Spleen (tissue), 11 donors: ENCODE results near the gene C2orf49. TPM values are rescaled to one million over a fixed set of nuclear protein-coding genes. Genes with fewer than 3 reads are reported as not detected.

Experiments used
- DNase-seq: peaks from one replicate; pipeline ENCODE4 v3.0.0-alpha.2; 2020
- H3K27ac ChIP-seq, 8 donors: fragments of 200-600 bp; sonication (generic) in 7 of 8; 1 replicate in 4 of 8; 2 replicates in 4 of 8; pipeline versions ENCODE4 v1.5.0 to v1.8.0; 2016 to 2021; ENCODE audit warnings: inconsistent platforms in 4 of 8, mild to moderate bottlenecking in 4 of 8, moderate library complexity in 1 of 8
- H3K27me3 ChIP-seq, 7 donors: fragments of 200-600 bp; sonication (generic) in 6 of 7; replicated peaks in 1 of 7; 1 replicate in 4 of 7; 2 replicates in 3 of 7; pipeline versions ENCODE4 v1.5.0 to v1.8.0; 2016 to 2021; ENCODE audit warnings: inconsistent platforms in 3 of 7, mild to moderate bottlenecking in 1 of 7
- H3K36me3 ChIP-seq, 6 donors: fragments of 200-600 bp; sonication (generic) in 5 of 6; 1 replicate in 4 of 6; 2 replicates in 2 of 6; pipeline versions ENCODE4 v1.5.0 to v1.8.0; 2016 to 2021; ENCODE audit warnings: inconsistent platforms in 2 of 6
- H3K4me1 ChIP-seq, 6 donors: fragments of 200-600 bp; sonication (generic) in 5 of 6; 1 replicate in 3 of 6; 2 replicates in 3 of 6; pipeline versions ENCODE4 v1.5.0 to v1.8.0; 2016 to 2021; ENCODE audit warnings: inconsistent platforms in 3 of 6
- H3K4me3 ChIP-seq, 8 donors: fragments of 200-600 bp; sonication (generic) in 7 of 8; 1 replicate in 4 of 8; 2 replicates in 4 of 8; pipeline versions ENCODE4 v1.5.0 to v1.8.0; 2016 to 2021; ENCODE audit warnings: inconsistent platforms in 4 of 8, mild to moderate bottlenecking in 4 of 8, moderate library complexity in 2 of 8
- H3K9me3 ChIP-seq, 8 donors: fragments of 200-600 bp; sonication (generic) in 7 of 8; 1 replicate in 4 of 8; 2 replicates in 4 of 8; pipeline versions ENCODE4 v1.5.0 to v1.8.0; 2016 to 2021; ENCODE audit warnings: inconsistent platforms in 4 of 8
- POLR2A ChIP-seq, 3 donors: fragments of 450-650 bp; IDR thresholded peaks; one replicate each; pipeline ENCODE4 v1.5.1; 2017; ENCODE audit warnings: antibody characterized with exemption in 3 of 3, mild to moderate bottlenecking in 1 of 3
- POLR2AphosphoS5 ChIP-seq, 3 donors: sonication (generic); formaldehyde crosslinking; IDR thresholded peaks; one replicate each; pipeline ENCODE4 v1.5.1; 2017; ENCODE audit warnings: antibody characterized with exemption in 3 of 3
- WGBS, 5 donors: extraction: QIAGEN DNeasy Blood & Tissue Kit in 3 of 5; methylation state at CpG; one replicate each; pipeline versions ENCODE4 v1.1.5 to v1.1.7; 2013 to 2018; 5-methylcytosine and 5-hydroxymethylcytosine counted together
- intact Hi-C: fragments of 100-400 bp; cut with DNase I; formaldehyde crosslinking; loops from one replicate; pipeline ENCODE4 v1.15.0; 2023; ENCODE audit warnings: low total_unique reads
- polyA plus RNA-seq, 3 donors: library from polyadenylated mRNA; stranded (reverse); fragments of 200-250 nt; gene quantifications; one replicate each; pipeline ENCODE4 v1.2.1, GENCODE V29; 2013
- total RNA-seq, 7 donors: library from RNA; depleted of rRNA in 3 of 7; stranded (reverse); fragments of >200 nt in 3 of 7; fragmentation: NEBNext Ultra II Directional in 4 of 7; extraction: Animal tissue kit (Norgen Biotek cat#: 25700) in 4 of 7; gene quantifications; one replicate each; pipeline versions ENCODE4 v1.1.0 to v1.2.1, GENCODE V29; 2016 to 2021
- TF ChIP-seq, protein P1 (sequence below), 11 experiments: fragments of 200-600 bp in 7 of 11; fragments of 450-650 bp in 4 of 11; sonication (generic) in 4 of 11; IDR thresholded peaks in 8 of 11; conservative IDR thresholded peaks in 3 of 11; 1 replicate in 7 of 11; 2 replicates in 4 of 11; pipeline versions ENCODE4 v1.4.0 to v1.8.0; 2016 to 2021; ENCODE audit warnings: antibody characterized with exemption in 11 of 11, inconsistent platforms in 4 of 11, mild to moderate bottlenecking in 1 of 11
- donor health status: healthy with polysubstance abuse.
- donor health status: DM: no; HTN: no; CAD: no; lungs with moderate emphysema.
- donor health status: DM: no; HTN: no; CAD: no.
- donor health status: Bipolar disorder and iron deficiency.
- donor health status: healthy.
- donor health status: DM: no; HTN: no; CAD: no.
- donor health status: DM: yes; HTN: yes; CAD: no.

The C2orf49 gene
- total and polyA plus RNA-seq, 10 donors, result 4.3 to 33.7 (median 17.2) TPM

DNA sequence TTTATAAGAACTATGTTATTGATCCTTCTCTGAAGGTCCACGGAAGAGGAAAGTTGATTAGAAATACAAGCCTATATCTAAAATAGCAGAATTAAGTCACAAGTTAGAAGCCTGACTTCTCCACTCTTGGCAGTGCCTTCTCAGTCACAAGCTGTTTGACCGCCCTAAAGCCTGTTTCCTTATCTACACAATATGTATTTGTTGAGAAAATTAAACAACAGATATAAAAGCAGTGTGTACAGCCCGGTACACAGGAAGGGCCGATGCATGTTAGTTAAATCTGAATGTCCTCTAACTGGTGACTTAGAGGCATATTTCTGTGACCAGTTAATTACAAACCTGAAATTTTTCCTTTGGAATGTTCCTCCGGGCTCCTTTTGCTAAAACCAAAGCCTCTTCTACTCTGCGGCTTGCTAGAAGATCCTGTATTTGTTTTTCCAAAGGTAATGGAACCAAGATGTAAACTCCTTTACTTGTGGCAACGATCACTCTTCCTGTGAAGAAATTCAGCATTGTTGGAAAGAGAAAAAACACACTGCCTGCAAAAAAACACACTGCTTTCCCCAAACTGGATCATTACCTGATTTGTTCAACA lies 41.2 kb upstream of the C2orf49 start:
- intact Hi-C loops, result loop anchor here (10.0 kb wide), 1 partner anchor 181 kb away; no protein-coding TSS in a partner anchor

DNA sequence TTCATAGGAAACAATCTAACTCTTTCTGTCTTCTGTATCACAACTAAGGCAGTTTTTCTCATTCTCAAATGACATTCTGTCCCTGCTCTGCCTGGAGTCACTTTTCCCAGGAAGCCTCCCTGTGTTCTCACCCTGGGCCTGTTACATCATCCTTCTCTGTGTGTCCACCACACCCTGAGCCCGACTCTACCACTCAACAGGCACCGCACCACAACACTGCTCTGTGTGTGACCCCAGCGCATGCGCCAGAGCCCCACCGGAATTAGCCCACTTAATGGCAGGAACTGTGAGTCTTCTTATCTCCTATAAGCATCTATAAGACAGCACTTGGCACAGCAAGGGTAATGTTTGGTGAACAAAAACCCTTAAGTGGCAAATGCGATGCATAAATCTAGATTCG lies 40.1 kb upstream of the C2orf49 start:
- intact Hi-C loops, result loop anchor here (10.0 kb wide), 1 partner anchor 182 kb away; no protein-coding TSS in a partner anchor
- DNase-seq, result no peak
- Histone ChIP-seq H3K36me3 (peaks cover 0 to 81% (median 47%) of the 10 kb centered on the region in 6 donors), H3K9me3 (no peaks in the 10 kb centered on the region), H3K27ac (no peak overlapping the region), H3K4me3 (no peak overlapping the region), H3K4me1 (peaks cover 0 to 10% (median 0%) of the 10 kb centered on the region in 6 donors), H3K27me3 (no peaks in the 10 kb centered on the region)
- 60 to 78% (median 73%) methylated on average over 7 of the region's 7 CpGs for WGBS, 5 donors
- TF ChIP-seq, protein P1, sequence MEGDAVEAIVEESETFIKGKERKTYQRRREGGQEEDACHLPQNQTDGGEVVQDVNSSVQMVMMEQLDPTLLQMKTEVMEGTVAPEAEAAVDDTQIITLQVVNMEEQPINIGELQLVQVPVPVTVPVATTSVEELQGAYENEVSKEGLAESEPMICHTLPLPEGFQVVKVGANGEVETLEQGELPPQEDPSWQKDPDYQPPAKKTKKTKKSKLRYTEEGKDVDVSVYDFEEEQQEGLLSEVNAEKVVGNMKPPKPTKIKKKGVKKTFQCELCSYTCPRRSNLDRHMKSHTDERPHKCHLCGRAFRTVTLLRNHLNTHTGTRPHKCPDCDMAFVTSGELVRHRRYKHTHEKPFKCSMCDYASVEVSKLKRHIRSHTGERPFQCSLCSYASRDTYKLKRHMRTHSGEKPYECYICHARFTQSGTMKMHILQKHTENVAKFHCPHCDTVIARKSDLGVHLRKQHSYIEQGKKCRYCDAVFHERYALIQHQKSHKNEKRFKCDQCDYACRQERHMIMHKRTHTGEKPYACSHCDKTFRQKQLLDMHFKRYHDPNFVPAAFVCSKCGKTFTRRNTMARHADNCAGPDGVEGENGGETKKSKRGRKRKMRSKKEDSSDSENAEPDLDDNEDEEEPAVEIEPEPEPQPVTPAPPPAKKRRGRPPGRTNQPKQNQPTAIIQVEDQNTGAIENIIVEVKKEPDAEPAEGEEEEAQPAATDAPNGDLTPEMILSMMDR (IDR thresholded peaks at IDR 0.05 in 8 of 11, conservative IDR thresholded peaks at IDR 0.05 in 3 of 11), result no peak
- TF ChIP-seq POLR2AphosphoS5 (IDR thresholded peaks at IDR 0.05) (no peak), POLR2A (IDR thresholded peaks at IDR 0.05) (no peak)

More for the DNA sequence above, 41.2 kb upstream of the C2orf49 start:
- H3K4me1 ChIP-seq, result peaks cover 0 to 6% (median 0%) of the 10 kb centered on the region in 6 donors
- DNase-seq, result no peak
- no peak overlapping the region for H3K27ac ChIP-seq
- 86 to 94% (median 93%) methylated on average over 7 of the region's 7 CpGs for WGBS, 5 donors
- H3K9me3 ChIP-seq, result no peaks in the 10 kb centered on the region
- peaks cover 4 to 89% (median 56%) of the 10 kb centered on the region in 6 donors for H3K36me3 ChIP-seq
- H3K27me3 ChIP-seq, result no peaks in the 10 kb centered on the region
- H3K4me3 ChIP-seq, result no peak overlapping the region
- TF ChIP-seq, protein P1 (IDR thresholded peaks at IDR 0.05 in 8 of 11, conservative IDR thresholded peaks at IDR 0.05 in 3 of 11), result no peak
- no peak for TF ChIP-seq POLR2A (IDR thresholded peaks at IDR 0.05)
- TF ChIP-seq POLR2AphosphoS5 (IDR thresholded peaks at IDR 0.05), result no peak

DNA sequence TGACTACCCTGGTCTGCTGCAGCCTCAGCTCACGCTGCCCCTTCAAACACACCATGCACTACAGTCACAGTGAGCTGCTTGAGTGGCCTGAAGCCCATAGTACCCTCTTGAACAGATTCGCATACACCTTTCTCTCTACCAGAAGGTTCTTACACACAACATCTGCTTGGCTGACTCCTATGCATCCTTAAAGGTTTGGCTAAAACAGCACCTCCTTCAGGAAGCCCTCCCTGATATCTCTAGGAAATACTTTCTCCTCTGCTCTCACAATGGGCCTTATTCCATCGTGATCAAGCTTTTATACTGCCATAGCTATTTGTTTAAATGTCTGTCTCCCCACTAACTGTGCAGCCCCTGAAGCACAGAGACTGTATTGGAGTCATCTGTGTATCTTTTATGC lies 39.3 kb upstream of the C2orf49 start:
- Histone ChIP-seq H3K4me3 (no peak overlapping the region), H3K27me3 (no peaks in the 10 kb centered on the region), H3K27ac (no peak overlapping the region), H3K4me1 (peaks cover 0 to 13% (median 0%) of the 10 kb centered on the region in 6 donors), H3K36me3 (peaks cover 0 to 74% (median 42%) of the 10 kb centered on the region in 6 donors), H3K9me3 (no peaks in the 10 kb centered on the region)
- no peak for DNase-seq
- WGBS, 5 donors, result 92 to 98% (median 94%) methylated on average over 3 of the region's 3 CpGs
- TF ChIP-seq, protein P1 (IDR thresholded peaks at IDR 0.05 in 8 of 11, conservative IDR thresholded peaks at IDR 0.05 in 3 of 11), result no peak
- no peak for TF ChIP-seq POLR2A (IDR thresholded peaks at IDR 0.05)
- no peak for TF ChIP-seq POLR2AphosphoS5 (IDR thresholded peaks at IDR 0.05)
- intact Hi-C loops, result loop anchor here (10.0 kb wide), 1 partner anchor 183 kb away; no protein-coding TSS in a partner anchor

DNA sequence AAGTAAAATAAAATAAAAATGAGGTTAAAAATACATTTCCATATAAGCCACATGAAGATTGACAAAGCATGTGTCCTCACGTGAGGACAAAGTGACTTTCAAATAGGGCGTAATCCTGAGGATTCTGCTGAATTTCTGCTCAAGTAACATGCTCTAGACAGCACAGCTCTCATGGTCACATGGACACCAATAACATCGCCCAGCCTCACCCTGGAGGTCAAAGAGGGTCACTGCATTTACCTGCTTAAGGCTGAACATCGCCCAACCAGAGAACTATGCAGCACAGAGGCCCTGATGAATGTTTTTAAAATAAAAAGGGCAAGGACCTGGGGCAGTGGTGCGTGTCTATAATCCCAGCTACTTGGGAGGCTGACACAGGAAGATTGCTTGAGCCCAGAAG lies 38.0 kb upstream of the C2orf49 start:
- Histone ChIP-seq H3K36me3 (peaks cover 0 to 73% (median 37%) of the 10 kb centered on the region in 6 donors), H3K27me3 (no peaks in the 10 kb centered on the region), H3K4me3 (no peak overlapping the region), H3K27ac (no peak overlapping the region), H3K4me1 (peaks cover 0 to 24% (median 0%) of the 10 kb centered on the region in 6 donors), H3K9me3 (no peaks in the 10 kb centered on the region)
- WGBS, 5 donors, result 87 to 94% (median 90%) methylated on average over 5 of the region's 5 CpGs
- intact Hi-C loops, result loop anchor here (10.0 kb wide), 1 partner anchor 184 kb away; no protein-coding TSS in a partner anchor
- no peak for TF ChIP-seq POLR2AphosphoS5 (IDR thresholded peaks at IDR 0.05)
- no peak for TF ChIP-seq POLR2A (IDR thresholded peaks at IDR 0.05)
- DNase-seq, result no peak
